Pulmonary artery endothelial cell (primary cell): ENCODE results near the gene E2F8. TPM values are rescaled to one million over a fixed set of nuclear protein-coding genes. Genes with fewer than 3 reads are reported as not detected.

Source experiments
- DNase-seq: peaks from one replicate; pipeline ENCODE4 v3.0.0-alpha.2; 2011; ENCODE audit warnings: low read depth, low spot score
- total RNA-seq: library from RNA; depleted of rRNA; stranded (reverse); fragments of >200 nt; gene quantifications from 2 replicates; pipeline ENCODE4 v1.2.3, GENCODE V29; 2014

The E2F8 gene
- total RNA-seq, 1 donor from 2014 or later = 2.5 TPM

DNA sequence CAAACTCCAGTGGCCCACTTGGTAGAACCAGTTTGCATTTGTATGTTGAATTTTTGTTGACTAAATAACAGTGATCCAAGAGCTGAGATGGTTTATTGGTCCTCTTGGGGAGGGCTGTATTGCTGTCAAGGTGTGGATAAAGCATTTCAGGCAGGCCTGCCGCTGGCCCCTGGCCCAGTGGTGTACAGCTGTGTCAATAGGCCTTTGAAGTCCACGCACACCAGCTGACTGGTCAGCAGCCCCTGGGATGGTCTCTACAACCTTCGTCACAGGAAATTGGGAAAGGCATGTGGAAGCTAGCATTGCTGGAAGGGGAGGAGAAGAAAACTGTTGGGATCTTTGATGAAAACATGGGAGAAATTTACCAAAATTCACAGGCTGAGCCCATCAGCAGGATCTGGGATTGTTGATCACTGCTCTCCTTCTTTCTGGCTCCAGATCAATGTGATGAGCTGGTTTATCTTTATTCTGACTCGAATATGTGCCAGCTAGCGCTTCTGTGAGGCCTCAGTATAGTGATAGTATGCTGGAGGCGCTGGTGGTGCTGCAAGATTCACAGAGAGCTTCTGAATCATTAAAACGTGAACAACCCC, 12.5 kb upstream of the E2F8 start:
- DNase-seq = no peak

GRCh38 chr11:19252394-19253152, 11.8 kb upstream of the E2F8 start:
- no peak for DNase-seq

GRCh38 chr11:19251577-19251976, 10.8 kb upstream of the E2F8 start:
- DNase-seq = no peak

- no peak for DNase-seq
Observed at GRCh38 chr11:19246816-19247215, 6.1 kb upstream of the E2F8 start.

DNA sequence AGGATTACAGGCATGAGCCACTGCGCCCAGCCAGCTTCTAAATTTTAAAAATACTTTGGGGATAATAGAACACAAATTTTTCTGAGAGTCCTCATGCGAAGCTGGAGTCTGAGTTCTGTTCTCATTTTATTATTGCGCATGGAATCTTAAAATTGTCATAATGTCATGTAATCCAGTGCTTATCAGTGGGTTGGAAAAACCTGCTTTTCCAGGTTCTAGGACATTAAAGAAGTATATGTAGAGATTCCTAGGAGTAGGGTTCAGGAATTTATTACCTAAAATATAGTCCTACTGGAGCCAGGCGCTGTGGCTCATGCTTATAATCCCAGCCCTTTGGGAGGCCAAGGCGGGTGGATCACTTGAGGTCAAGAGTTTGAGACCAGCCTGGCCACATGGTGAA, 4.6 kb upstream of the E2F8 start:
- no peak for DNase-seq

GRCh38 chr11:19244621-19245020, 3.9 kb upstream of the E2F8 start:
- no peak for DNase-seq

DNA sequence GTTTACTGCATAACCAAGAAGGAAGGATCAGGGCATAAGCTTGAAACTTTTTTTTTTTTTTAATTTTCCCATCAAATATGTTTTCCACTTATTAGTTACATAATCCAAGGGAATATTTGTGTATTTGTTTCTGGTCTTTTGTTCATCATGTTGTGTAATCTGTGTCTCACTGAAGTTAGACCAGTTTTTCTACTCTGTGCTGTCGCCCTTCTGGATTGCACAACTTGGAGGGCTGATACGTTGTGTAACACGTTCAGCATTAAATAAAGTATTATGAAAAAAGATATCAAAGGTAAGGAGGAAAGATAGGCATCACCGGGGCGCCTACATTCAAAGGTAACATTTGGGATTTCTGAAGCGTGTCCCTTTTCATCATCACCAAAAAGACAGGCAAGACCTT, 3.3 kb upstream of the E2F8 start:
- DNase-seq = no peak

DNA sequence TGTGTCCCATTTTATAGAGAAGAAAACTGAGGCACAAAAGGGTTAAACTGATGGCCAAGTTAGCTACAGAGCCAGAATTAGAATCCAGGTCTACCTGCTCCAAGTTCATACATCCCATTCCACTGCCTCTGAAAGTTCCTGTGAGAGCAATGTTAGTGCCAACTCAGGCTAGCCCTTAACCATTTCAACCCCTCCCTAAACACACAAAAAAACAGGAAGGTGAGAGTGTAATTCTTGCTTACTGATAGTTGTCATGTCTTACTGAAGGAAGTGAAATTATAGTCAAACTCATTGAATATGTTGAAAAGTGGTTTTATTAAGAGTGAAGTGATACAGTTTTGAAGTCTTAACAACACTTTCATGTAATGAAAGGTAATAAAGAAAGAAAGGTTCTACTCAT, 2.9 kb upstream of the E2F8 start:
- DNase-seq = no peak

GRCh38 chr11:19243143-19243542, 2.4 kb upstream of the E2F8 start:
- no peak for DNase-seq

DNA sequence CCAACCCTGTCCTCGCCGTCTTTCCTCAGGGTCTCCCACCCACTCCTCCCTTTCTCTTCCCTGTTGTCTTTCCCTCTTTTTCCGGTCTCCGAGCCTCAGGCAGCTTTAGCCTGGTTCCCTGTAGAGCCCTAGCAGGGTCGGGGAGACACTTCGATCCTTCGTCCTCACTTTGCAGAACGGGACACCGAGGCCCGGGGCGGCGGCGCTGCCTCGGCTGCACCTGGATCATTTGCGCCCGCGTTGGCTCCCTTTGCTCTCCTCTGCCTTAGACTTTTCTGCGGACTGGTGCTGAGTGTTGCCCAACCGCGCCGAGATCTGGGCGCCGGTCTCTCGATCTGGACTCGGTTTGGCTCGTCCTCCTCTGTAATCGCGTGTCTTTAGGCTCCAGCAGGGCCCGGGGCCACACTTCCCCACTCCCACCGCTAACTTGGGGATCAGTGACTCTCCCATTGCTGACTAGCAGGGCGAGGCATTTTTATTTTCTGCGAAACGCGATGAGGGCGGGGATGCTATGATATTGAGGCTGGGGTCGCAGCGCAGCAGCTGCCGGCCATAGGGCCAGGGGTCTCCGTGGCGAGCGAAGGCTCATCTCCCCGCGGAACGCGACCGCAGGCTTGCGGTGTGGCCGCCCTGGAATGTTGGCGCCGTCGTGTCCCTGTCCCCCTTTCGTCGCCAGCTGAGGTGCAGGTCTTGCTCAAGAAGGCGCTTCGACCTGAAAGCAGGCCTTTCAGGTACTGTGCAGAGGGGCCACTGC, 1.6 kb upstream of the E2F8 start:
- DNase-seq = no peak

DNA sequence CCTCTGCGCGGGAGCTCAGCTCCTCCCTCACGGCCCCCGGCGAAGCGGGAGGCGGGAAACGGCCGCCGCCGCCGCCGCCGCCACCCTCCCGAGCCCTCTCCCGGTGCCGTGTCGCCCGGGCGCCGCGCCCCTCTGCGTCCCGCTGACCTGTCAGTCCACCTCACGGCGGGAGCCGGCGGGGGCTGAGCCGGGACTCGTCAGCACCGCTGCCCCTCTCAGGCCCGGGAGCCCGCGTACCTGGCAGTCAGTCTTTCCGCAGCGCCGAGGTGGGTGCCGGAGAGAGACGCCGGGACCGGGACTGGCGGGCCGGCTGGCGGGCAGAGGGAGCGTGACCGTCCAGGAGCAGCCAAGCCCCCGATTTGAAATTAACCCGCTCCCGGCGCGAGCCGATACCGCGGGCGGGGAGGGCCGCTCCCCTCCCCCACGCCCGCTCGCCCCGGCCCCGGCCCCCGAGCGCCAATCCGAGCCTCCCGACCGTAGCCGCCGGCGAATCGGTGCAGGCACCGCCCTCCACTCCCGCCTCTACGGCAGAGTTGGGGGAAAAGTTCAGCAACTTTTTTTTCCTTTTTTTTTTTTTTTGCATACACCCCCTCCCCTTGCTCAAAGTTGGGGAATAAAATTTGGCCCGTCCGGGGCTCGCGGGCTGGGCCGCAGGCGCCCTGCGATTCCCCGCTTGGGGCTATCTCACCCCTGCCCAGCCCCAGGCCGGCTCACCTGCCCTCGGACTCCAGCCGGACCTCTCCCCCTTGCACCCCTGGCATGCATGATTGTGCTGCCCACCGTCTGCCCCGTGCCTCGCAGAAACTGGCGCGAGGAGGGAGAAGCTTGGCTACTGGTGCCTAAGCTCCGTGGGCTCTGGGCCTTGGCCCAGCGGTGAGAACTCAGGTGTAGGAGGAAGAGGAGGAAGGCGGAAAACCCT, 774 bp upstream of the E2F8 start:
- DNase-seq = no peak

DNA sequence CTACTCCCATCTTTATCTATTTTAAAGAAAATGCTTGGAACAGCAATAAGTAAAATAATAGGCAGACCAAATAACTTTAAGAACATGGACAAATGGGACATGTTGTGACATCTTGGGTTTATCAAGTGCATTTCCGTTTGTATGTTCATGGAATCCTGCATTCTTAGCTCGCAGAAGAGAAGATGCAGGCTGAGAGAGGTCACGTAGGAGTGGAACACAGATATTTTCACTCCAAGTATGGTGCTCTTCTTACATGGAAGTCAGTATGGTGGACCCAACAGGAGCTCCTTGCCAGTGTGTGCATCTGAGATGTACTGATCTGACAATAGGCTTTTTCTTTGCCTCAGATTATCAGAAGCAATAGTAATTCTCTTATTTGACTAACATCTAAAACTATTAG, 1.7 kb downstream of the E2F8 start:
- DNase-seq = no peak

DNA sequence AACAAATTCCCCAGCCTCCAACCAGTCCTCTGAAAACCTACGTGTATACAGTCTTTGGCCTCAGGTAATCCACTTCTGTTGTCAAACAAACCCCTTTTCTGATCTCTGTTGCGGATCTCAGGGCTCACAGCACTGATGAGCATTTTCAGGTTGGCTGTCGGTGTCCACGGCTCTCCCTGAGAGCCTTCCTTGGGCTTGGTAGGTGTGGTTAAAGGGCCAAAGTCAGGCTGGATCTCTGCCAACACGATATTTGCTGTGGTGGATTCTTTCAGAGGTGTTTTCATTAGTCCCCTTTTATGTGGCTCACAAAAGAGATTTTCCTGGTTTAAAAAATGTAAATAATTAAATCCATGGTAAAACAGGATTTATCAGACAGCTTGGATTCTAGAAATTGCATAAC, 2.9 kb downstream of the E2F8 start:
- DNase-seq = no peak

GRCh38 chr11:19237381-19237780, 3.4 kb downstream of the E2F8 start:
- DNase-seq = no peak

DNA sequence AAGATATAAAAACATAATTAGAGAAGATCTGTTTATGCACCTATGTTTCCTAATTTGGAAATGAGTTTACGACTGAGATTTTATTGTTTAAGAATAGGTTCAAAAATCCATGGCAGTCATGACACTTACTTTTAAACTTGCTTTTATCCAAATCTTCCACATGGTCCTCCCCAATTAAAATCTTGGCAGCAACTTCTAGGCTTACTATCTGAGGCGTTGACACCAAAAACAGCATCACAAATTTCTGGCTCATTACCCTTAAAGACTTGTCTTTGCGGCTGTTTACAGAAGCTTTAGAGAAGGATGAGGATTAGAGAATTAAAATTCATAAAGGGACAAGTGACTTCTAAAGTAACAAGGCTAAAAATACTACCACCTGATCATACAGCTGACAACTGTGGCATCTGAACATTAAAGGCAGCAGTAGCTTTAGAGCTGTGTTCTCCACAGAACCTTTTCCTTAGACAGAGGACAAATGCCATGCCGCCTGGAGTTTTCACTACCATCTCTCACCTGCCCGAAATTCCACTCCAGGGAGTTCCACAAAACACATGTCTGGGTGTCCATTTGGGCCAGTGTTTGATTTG, 6.4 kb downstream of the E2F8 start:
- DNase-seq = no peak

DNA sequence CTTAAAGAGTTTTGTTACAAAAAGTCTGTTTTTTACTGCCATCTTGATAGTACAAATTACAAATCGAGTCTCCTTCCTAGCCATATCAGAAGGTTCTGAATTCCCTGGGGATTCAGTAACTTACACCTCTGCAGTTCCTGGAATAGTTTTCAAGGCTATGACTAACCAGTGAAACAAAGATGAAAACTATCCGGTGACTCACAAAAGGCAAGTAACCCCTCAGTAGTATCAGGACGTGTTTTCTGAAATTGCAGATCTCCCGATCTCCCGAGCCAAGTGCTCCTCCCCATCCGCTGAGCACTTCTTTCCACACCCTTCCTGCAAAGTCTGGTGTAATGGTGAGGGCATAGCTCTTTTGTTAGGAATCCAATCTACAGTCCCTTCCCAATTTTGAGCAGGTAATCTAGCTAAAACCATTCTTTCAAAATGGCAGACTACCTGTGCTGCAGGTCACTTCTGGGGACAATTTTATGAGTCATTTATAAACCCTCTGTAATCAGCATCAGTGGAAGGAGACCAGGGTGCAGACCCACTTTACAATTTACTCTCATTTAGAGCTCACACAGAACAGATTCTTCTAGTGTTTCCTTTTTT, 7.7 kb downstream of the E2F8 start:
- DNase-seq = peak; percentile 75

GRCh38 chr11:19229671-19230070, 11.1 kb downstream of the E2F8 start:
- DNase-seq = no peak

GRCh38 chr11:19228968-19229367, 11.8 kb downstream of the E2F8 start:
- DNase-seq = no peak

DNA sequence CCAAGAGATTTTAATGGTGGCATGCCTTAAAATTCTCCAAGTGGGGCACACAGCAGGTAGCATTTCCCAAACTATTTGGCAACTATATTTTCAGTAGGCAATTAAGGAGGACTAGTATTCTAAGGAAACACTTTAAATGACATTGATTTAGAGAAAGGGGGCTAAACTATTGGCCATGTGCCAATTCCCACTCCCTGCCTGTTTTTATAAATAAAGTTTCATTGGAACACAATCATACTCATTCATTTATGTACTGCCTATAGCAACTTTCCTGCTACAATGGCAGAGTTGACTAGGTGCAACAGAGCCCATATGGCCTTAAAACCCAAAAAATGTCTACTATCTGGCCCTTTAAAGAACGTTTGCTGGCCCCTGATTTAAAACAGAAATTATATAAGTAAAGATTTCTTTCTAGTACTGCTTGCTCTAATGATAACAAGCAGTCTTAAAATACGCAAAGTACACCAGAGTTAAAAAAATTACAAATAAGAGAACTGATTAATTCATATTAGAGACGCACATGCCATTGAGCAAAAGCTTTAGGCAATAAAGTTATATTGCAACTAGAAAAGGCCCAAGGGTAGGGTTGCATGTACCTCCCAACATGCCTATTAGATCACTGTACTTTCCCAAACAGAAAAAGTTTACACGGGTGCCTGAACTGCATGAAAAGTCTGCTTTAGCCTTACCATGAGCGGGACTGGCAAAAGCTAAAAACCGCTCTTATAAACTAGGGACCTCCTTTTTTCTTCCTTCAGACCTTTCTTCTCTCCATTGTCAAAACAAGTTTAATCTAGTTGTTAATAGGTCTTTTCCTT, 14.2 kb downstream of the E2F8 start:
- DNase-seq = no peak

GRCh38 chr11:19225581-19225980, 15.2 kb downstream of the E2F8 start:
- DNase-seq = no peak
